ENCODE measurements around the gene DGLUCY.
"Not testable (repeated sequence)": the region's sequence is repeated elsewhere in the genome, so short reads cannot be mapped to it uniquely, and the experiment has no call there.

The DGLUCY gene

GRCh38 chr14:91108941-91109611, 4.8 kb upstream of the DGLUCY start:
- DNase-seq (no peak), ATAC-seq (no peak)

- ATAC-seq (no peak), DNase-seq (no peak)
These were observed 2.4 kb upstream of the DGLUCY start for GRCh38 chr14:91111443-91111842.

- no peak for DNase-seq
- ATAC-seq = no peak
These were observed 1.7 kb upstream of the DGLUCY start for GRCh38 chr14:91112194-91112593.

GRCh38 chr14:91114079-91115065, 499 bp downstream of the DGLUCY start:
- ATAC-seq = peak; percentile 90
- peak; percentile 76 for DNase-seq

- ATAC-seq = no peak
- DNase-seq = no peak
These were observed 2.3 kb downstream of the DGLUCY start for GRCh38 chr14:91115986-91116770.

GRCh38 chr14:91116913-91117588, 3.2 kb downstream of the DGLUCY start:
- DNase-seq (peak; percentile 34), ATAC-seq (no peak)

- no peak for DNase-seq
These were observed 4.1 kb downstream of the DGLUCY start for GRCh38 chr14:91117960-91118359.

GRCh38 chr14:91118511-91119068, 4.7 kb downstream of the DGLUCY start:
- DNase-seq = no peak
- ATAC-seq = no peak

More at GRCh38 chr14:91117960-91118359, 4.1 kb downstream of the DGLUCY start:
- no peak for ATAC-seq

- no peak for ATAC-seq
- DNase-seq = no peak
These were observed 5.9 kb downstream of the DGLUCY start for GRCh38 chr14:91119556-91120311.

GRCh38 chr14:91123201-91123600, 9.3 kb downstream of the DGLUCY start:
- DNase-seq (no peak), ATAC-seq (no peak)

- not testable (repeated sequence) for DNase-seq
These were observed 10.8 kb downstream of the DGLUCY start for GRCh38 chr14:91124406-91125270.

GRCh38 chr14:91125271-91125660, 11.4 kb downstream of the DGLUCY start:
- DNase-seq = no peak
- ATAC-seq = no peak

More at GRCh38 chr14:91124406-91125270, 10.8 kb downstream of the DGLUCY start:
- not testable (repeated sequence) for ATAC-seq

GRCh38 chr14:91125801-91126200, 11.9 kb downstream of the DGLUCY start:
- DNase-seq = no peak
- ATAC-seq = no peak

GRCh38 chr14:91126761-91127160, 12.9 kb downstream of the DGLUCY start:
- ATAC-seq = no peak
- DNase-seq = no peak

- DNase-seq (no peak), ATAC-seq (no peak)
These were observed 13.5 kb downstream of the DGLUCY start for GRCh38 chr14:91127401-91127801.

GRCh38 chr14:91127924-91128323, 14.1 kb downstream of the DGLUCY start:
- ATAC-seq (no peak), DNase-seq (no peak)

- DNase-seq (no peak), ATAC-seq (no peak)
These were observed 14.8 kb downstream of the DGLUCY start for GRCh38 chr14:91128699-91129098.

- no peak for ATAC-seq
- no peak for DNase-seq
These were observed 15.4 kb downstream of the DGLUCY start for GRCh38 chr14:91129261-91129660.

- no peak for ATAC-seq
- DNase-seq = no peak
These were observed 21.2 kb downstream of the DGLUCY start for GRCh38 chr14:91135039-91135438.

Data from stimulated activated naive CD8-positive, alpha-beta T cell treated with anti-CD3 and anti-CD28 coated beads, Interleukin-15, Interleukin-2, amounts not matched to agents 100 U/mL and 50 U/mL, for 24 hours (primary cell).